Measurements from ENCODE around the gene FHIT.

Gene FHIT

DNA sequence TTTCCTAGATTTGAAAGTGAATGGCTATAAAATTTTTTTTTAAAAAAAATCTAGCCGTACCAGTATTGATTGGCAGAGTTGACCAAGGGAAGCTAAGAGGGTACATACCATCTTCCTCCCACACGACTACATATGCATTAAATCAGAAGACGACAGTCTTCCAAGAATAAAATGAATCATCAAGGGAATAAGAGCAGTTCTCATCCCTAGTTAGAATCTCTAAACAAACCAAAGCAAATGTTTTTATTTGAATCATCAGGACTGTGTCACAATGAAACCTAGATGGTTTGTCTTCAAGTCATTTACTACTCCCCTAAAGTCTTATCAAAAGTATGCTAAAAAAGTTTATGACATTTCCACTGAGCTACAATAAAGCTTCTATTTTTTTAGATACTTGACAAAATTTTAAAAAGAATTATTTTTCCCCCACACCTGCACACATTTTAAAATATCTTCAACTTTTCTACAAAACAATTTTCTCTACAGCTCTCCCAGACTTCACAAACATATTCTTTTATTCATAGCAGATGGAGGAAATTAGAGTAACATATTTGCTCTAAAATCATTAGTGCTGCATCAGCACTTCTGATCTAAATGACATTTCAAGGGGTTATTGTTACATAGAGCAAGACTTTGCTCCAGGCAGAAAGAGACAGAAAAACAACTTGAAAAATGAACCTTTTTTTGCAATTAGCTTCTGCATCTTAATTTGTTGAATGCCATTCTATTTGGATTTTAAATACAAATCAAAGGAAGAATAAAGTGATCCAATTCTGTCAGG lies 547.1 kb downstream of the FHIT start:
- TF ChIP-seq, protein P1, sequence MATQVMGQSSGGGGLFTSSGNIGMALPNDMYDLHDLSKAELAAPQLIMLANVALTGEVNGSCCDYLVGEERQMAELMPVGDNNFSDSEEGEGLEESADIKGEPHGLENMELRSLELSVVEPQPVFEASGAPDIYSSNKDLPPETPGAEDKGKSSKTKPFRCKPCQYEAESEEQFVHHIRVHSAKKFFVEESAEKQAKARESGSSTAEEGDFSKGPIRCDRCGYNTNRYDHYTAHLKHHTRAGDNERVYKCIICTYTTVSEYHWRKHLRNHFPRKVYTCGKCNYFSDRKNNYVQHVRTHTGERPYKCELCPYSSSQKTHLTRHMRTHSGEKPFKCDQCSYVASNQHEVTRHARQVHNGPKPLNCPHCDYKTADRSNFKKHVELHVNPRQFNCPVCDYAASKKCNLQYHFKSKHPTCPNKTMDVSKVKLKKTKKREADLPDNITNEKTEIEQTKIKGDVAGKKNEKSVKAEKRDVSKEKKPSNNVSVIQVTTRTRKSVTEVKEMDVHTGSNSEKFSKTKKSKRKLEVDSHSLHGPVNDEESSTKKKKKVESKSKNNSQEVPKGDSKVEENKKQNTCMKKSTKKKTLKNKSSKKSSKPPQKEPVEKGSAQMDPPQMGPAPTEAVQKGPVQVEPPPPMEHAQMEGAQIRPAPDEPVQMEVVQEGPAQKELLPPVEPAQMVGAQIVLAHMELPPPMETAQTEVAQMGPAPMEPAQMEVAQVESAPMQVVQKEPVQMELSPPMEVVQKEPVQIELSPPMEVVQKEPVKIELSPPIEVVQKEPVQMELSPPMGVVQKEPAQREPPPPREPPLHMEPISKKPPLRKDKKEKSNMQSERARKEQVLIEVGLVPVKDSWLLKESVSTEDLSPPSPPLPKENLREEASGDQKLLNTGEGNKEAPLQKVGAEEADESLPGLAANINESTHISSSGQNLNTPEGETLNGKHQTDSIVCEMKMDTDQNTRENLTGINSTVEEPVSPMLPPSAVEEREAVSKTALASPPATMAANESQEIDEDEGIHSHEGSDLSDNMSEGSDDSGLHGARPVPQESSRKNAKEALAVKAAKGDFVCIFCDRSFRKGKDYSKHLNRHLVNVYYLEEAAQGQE (IDR thresholded peaks at IDR 0.05; ENCODE audit: insufficient read depth in 1 of 2, low read depth in 2 of 2, low read length in 2 of 2), result no peak
- TF ChIP-seq TAF1 (IDR thresholded peaks at IDR 0.05; ENCODE audit: borderline replicate concordance, insufficient read depth, low read length), result no peak
- TF ChIP-seq SIN3A (IDR thresholded peaks at IDR 0.05; ENCODE audit: borderline replicate concordance, insufficient read depth, low read length), result no peak
- no peak for TF ChIP-seq FOXP2 (optimal IDR thresholded peaks at IDR 0.05; ENCODE audit: borderline replicate concordance, extremely low read depth, extremely low read length, insufficient read depth)
- no peak for TF ChIP-seq POLR2AphosphoS5 (IDR thresholded peaks at IDR 0.05; ENCODE audit: low read depth, low read length)

DNA sequence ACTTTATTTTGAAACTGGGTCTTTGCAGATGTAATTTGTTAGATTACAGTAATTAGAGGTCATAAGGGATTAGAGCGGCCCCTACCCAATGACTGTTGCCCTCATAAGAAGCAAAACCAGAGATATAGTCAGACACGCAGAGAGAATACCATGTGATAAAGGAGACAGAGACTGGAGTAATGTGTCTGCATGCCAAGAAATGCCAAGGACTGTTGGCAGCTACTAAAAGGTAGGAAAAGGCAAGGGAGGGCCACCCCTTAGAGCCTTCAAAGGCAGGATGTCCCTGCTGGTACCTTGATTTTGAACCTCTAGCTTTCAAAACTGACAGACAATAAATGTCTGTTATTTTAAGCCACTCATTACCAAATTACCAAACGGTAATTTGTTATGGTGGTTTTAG lies 548.2 kb downstream of the FHIT start:
- TF ChIP-seq TAF1 (IDR thresholded peaks at IDR 0.05; ENCODE audit: borderline replicate concordance, insufficient read depth, low read length) (no peak), FOXP2 (optimal IDR thresholded peaks at IDR 0.05; ENCODE audit: borderline replicate concordance, extremely low read depth, extremely low read length, insufficient read depth) (no peak), SIN3A (IDR thresholded peaks at IDR 0.05; ENCODE audit: borderline replicate concordance, insufficient read depth, low read length) (no peak), POLR2AphosphoS5 (IDR thresholded peaks at IDR 0.05; ENCODE audit: low read depth, low read length) (no peak)
- TF ChIP-seq, protein P1 (IDR thresholded peaks at IDR 0.05; ENCODE audit: insufficient read depth in 1 of 2, low read depth in 2 of 2, low read length in 2 of 2), result no peak

DNA sequence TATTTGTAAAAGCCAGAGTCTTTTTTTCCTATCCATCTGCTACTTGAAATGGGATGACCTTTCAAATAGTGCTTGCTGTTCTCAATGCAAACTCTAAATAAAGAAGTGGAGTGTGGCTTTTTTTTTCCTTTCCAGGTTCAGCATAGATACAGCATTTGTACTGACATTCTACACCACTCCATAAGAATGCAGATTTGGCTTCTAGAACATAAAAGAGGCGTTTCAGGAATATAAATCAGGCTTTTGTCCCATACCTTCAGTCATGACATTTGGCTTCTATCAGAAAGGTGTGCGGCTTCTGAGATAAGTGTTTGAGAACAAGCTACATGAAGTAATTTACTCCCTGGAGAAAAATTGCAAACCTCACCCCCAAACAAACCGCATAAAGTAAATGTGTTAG lies 553.1 kb downstream of the FHIT start:
- no peak for TF ChIP-seq FOXP2 (optimal IDR thresholded peaks at IDR 0.05; ENCODE audit: borderline replicate concordance, extremely low read depth, extremely low read length, insufficient read depth)
- TF ChIP-seq TAF1 (IDR thresholded peaks at IDR 0.05; ENCODE audit: borderline replicate concordance, insufficient read depth, low read length), result no peak
- TF ChIP-seq POLR2AphosphoS5 (IDR thresholded peaks at IDR 0.05; ENCODE audit: low read depth, low read length), result no peak
- TF ChIP-seq, protein P1 (IDR thresholded peaks at IDR 0.05; ENCODE audit: insufficient read depth in 1 of 2, low read depth in 2 of 2, low read length in 2 of 2), result no peak
- TF ChIP-seq SIN3A (IDR thresholded peaks at IDR 0.05; ENCODE audit: borderline replicate concordance, insufficient read depth, low read length), result no peak

DNA sequence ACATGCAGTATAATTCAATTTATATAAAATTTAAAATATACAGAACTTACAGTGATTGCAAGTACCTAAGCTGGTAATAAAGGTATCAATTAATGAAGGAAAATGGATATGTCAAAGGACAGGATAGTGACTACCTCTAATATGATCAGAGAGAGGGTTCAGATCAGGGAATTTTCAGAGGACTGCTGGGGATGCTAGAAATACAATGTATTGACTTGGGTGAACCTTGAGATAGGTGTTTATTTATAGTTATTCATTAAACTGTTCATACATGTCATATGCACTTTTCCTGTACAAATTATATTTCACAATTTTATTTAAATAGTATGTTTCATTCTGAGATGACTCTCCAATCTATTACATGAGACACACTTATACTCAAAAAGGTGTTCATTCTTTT lies 554.1 kb downstream of the FHIT start:
- TF ChIP-seq, protein P1 (IDR thresholded peaks at IDR 0.05; ENCODE audit: insufficient read depth in 1 of 2, low read depth in 2 of 2, low read length in 2 of 2), result no peak
- TF ChIP-seq POLR2AphosphoS5 (IDR thresholded peaks at IDR 0.05; ENCODE audit: low read depth, low read length) (no peak), TAF1 (IDR thresholded peaks at IDR 0.05; ENCODE audit: borderline replicate concordance, insufficient read depth, low read length) (no peak), SIN3A (IDR thresholded peaks at IDR 0.05; ENCODE audit: borderline replicate concordance, insufficient read depth, low read length) (no peak), FOXP2 (optimal IDR thresholded peaks at IDR 0.05; ENCODE audit: borderline replicate concordance, extremely low read depth, extremely low read length, insufficient read depth) (no peak)
